Endothelial cell (in vitro differentiated cells): ENCODE data around the gene KLHL8. TPM values are rescaled to one million over a fixed set of nuclear protein-coding genes. Genes with fewer than 3 reads are reported as not detected.

ENCODE experiments used
- DNase-seq: peaks from one replicate; pipeline ENCODE4 v3.0.0; 2021; ENCODE audit warnings: low spot score
- H3K27ac Mint-ChIP-seq: one replicate; pipeline ENCODE4 v1.8.0; 2021; ENCODE audit warnings: mixed read lengths, inconsistent platforms; ENCODE audit not compliant: unreplicated experiment
- H3K27me3 Mint-ChIP-seq: one replicate; pipeline ENCODE4 v1.8.0; 2021; ENCODE audit warnings: mild to moderate bottlenecking, moderate library complexity, mixed read lengths, inconsistent platforms; ENCODE audit not compliant: unreplicated experiment
- H3K36me3 Mint-ChIP-seq: one replicate; pipeline ENCODE4 v1.8.0; 2021; ENCODE audit warnings: mild to moderate bottlenecking, low read depth, mixed read lengths, inconsistent platforms; ENCODE audit not compliant: unreplicated experiment
- H3K4me1 Mint-ChIP-seq: one replicate; pipeline ENCODE4 v1.8.0; 2021; ENCODE audit warnings: mild to moderate bottlenecking, mixed read lengths, inconsistent platforms; ENCODE audit not compliant: unreplicated experiment
- H3K4me3 Mint-ChIP-seq: one replicate; pipeline ENCODE4 v1.8.0; 2021; ENCODE audit warnings: mild to moderate bottlenecking, mixed read lengths, inconsistent platforms; ENCODE audit not compliant: unreplicated experiment
- H3K9me3 Mint-ChIP-seq: one replicate; pipeline ENCODE4 v1.8.0; 2021; ENCODE audit warnings: mixed read lengths, inconsistent platforms; ENCODE audit not compliant: unreplicated experiment
- total RNA-seq: library from RNA; stranded (reverse); fragmentation: NEBNext Ultra II Directional; extraction: Animal tissue kit (Norgen Biotek cat#: 25700); gene quantifications from one replicate; pipeline ENCODE4 v1.2.1, GENCODE V29; 2021; ENCODE audit not compliant: unreplicated experiment
- TF ChIP-seq, protein P1 (sequence below): fragments of 200-600 bp; sonication (generic); IDR thresholded peaks from one replicate; pipeline ENCODE4 v1.5.0; 2021; ENCODE audit warnings: antibody characterized with exemption; ENCODE audit not compliant: unreplicated experiment

Gene KLHL8
- total RNA-seq, 1 donor from 2014 or later, result 7.2 TPM

DNA sequence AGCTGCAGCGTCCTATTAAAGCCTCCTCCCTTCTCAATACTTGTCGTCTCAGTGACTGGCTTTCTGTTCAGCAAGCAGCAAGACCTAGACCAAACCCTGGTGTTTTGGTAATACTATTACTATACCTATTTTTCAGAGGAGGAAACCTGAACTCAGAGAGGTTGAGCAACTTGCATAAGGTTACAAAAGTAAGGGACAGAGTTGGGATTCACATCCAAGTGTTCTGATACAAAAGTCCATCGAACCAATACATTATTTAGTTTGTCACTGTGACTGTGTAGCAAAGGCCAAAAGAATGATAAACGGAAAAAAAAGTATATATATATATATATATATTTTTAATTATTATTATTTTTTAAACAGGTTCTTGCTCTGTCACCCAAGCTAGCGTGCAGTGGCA, 29.9 kb upstream of the KLHL8 start:
- TF ChIP-seq, protein P1, sequence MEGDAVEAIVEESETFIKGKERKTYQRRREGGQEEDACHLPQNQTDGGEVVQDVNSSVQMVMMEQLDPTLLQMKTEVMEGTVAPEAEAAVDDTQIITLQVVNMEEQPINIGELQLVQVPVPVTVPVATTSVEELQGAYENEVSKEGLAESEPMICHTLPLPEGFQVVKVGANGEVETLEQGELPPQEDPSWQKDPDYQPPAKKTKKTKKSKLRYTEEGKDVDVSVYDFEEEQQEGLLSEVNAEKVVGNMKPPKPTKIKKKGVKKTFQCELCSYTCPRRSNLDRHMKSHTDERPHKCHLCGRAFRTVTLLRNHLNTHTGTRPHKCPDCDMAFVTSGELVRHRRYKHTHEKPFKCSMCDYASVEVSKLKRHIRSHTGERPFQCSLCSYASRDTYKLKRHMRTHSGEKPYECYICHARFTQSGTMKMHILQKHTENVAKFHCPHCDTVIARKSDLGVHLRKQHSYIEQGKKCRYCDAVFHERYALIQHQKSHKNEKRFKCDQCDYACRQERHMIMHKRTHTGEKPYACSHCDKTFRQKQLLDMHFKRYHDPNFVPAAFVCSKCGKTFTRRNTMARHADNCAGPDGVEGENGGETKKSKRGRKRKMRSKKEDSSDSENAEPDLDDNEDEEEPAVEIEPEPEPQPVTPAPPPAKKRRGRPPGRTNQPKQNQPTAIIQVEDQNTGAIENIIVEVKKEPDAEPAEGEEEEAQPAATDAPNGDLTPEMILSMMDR, result no peak
- no peaks in the 10 kb centered on the region for H3K9me3 Mint-ChIP-seq

DNA sequence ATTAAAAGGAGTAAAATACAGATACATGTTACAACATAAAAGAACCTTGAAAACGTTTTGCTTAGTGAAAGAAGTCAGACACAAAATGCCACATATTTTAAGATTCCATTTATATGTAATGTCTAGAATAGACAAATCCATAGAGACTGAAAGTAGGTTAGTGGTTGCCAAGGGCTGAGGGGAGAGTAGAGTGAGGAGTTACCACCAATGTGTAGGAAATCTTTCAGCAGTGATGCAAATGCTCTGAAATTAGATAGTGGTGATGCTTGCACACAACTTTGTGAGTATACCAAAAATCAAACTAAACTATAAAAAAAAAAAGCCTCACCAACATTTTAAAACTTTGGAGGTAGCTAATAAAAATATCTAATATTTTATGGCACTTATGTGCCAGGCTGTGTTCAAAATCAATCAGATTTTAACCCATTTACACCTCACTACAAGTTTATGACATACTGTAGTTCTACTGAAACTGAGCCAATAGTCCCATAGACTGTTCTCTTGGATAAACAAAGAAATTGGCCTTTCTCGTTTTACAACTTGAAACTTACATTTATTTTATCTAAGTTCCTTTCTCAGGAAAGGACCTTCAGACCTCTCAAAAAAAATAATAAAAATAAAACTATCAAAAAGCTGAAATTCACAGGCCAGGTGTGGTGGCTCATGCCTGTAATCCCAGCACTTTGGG, 29.1 kb upstream of the KLHL8 start:
- TF ChIP-seq, protein P1, result no peak
- Mint-ChIP-seq H3K36me3 (no peaks in the 10 kb centered on the region), H3K27ac (no peak overlapping the region), H3K4me3 (no peak overlapping the region), H3K9me3 (no peaks in the 10 kb centered on the region), H3K4me1 (no peaks in the 10 kb centered on the region), H3K27me3 (no peaks in the 10 kb centered on the region)
- DNase-seq, result no peak

More for the DNA sequence above, 29.9 kb upstream of the KLHL8 start:
- Mint-ChIP-seq H3K27me3 (no peaks in the 10 kb centered on the region), H3K4me3 (no peak overlapping the region), H3K27ac (no peak overlapping the region), H3K4me1 (no peaks in the 10 kb centered on the region), H3K36me3 (no peaks in the 10 kb centered on the region)
- DNase-seq, result no peak

DNA sequence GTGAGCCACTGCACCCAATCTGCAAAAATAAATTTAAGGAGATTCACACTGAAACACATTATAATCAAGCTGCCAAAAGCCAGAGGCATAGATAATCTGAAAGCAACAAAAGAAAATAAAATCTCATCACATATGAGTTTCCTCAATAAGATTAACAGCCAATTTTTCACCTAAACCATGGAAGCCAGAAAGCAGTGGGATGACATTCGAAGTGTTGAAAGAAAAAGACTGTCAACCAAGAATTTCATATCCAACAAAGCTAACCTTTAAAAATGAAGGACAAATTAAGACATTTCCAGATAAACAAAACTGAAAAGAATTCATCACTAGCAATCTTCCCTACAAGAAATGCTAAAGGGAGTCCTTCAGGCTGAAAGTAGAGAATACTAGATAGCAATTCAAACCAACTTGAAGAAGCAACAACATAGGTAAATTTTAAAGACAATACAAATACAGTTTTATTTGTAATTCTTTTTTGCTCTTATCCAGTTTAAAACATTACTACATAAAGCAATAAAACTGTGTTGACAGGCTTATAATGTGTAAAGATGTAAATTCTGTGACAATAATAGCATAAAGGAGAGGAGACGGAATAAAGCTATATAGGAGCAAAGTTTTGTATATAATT, 23.1 kb upstream of the KLHL8 start:
- TF ChIP-seq, protein P1, result no peak
- H3K9me3 Mint-ChIP-seq, result peaks cover 5% of the 10 kb centered on the region
- no peak overlapping the region for H3K27ac Mint-ChIP-seq
- no peaks in the 10 kb centered on the region for H3K4me1 Mint-ChIP-seq
- H3K4me3 Mint-ChIP-seq, result no peak overlapping the region
- no peak for DNase-seq
- no peaks in the 10 kb centered on the region for H3K27me3 Mint-ChIP-seq
- peaks cover 8% of the 10 kb centered on the region for H3K36me3 Mint-ChIP-seq

DNA sequence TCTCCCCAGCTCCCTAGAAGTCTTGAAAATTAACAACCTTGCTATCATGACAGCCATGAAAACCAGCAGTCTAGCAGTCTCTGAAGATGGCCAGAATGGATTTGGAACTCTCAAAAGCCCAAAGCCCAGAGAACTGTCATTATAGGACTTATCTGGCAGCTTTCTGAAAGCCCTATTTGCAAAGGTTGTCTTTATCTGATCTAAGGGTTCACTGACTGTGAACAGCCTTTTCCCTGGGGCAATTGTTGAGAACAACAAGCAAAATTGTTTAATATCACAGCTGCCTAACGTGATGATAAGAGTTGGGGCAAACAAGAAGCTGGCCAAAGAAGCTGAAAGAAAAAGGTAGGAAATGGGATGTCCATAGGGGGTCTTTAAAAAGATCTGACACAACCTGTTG, 20.9 kb upstream of the KLHL8 start:
- TF ChIP-seq, protein P1, result no peak
- no peak overlapping the region for H3K27ac Mint-ChIP-seq
- no peak for DNase-seq
- H3K27me3 Mint-ChIP-seq, result no peaks in the 10 kb centered on the region
- H3K4me1 Mint-ChIP-seq, result no peaks in the 10 kb centered on the region
- H3K4me3 Mint-ChIP-seq, result no peak overlapping the region
- peaks cover 8% of the 10 kb centered on the region for H3K36me3 Mint-ChIP-seq
- peaks cover 5% of the 10 kb centered on the region for H3K9me3 Mint-ChIP-seq

DNA sequence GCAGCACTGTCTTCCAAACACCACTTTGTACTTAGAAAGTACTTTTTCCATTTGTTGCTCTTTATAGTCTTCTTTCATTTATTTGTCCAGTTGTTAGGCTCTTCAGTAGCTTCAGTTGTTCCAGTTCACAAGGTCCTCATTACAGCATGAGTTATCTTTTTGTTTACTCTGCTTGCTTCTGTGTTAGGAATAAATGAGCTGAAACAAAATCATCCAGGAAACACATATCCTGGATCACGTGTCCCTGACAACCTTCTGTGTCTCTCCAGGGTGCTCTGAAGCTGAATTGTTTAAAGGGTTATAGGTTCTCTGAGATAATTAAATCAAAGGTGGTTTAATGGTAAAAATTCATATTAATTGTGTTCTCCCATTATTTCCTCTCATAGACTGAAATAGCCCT, 19.9 kb upstream of the KLHL8 start:
- TF ChIP-seq, protein P1, result no peak

More for the DNA sequence above, 19.9 kb upstream of the KLHL8 start:
- no peak overlapping the region for H3K4me3 Mint-ChIP-seq
- H3K36me3 Mint-ChIP-seq, result peaks cover 8% of the 10 kb centered on the region
- peaks cover 5% of the 10 kb centered on the region for H3K9me3 Mint-ChIP-seq
- H3K27ac Mint-ChIP-seq, result no peak overlapping the region
- no peak for DNase-seq
- no peaks in the 10 kb centered on the region for H3K4me1 Mint-ChIP-seq
- H3K27me3 Mint-ChIP-seq, result no peaks in the 10 kb centered on the region
